Stimulated activated naive CD8-positive, alpha-beta T cell treated with anti-CD3 and anti-CD28 coated beads, Interleukin-15, Interleukin-2, amounts not matched to agents 100 ng/mL and 50 ng/mL, for 24 hours (primary cell): Measurements from ENCODE around the gene MRPS6.
A peak's percentile ranks its signal among the peaks of the same experiment; 100 is the strongest.

Experiments
- H3K27ac Mint-ChIP-seq: one replicate; pipeline ENCODE4 v1.8.0; 2021; ENCODE audit warnings: mild to moderate bottlenecking, mixed read lengths
- H3K27me3 Mint-ChIP-seq: one replicate; pipeline ENCODE4 v1.8.0; 2021; ENCODE audit warnings: mixed read lengths
- H3K36me3 Mint-ChIP-seq: one replicate; pipeline ENCODE4 v1.8.0; 2021; ENCODE audit warnings: low read depth, mixed read lengths
- H3K4me1 Mint-ChIP-seq: one replicate; pipeline ENCODE4 v1.8.0; 2021; ENCODE audit warnings: low read depth, mixed read lengths
- H3K4me3 Mint-ChIP-seq: one replicate; pipeline ENCODE4 v1.8.0; 2021; ENCODE audit warnings: mild to moderate bottlenecking, mixed read lengths
- H3K9me3 Mint-ChIP-seq: one replicate; pipeline ENCODE4 v1.8.0; 2021; ENCODE audit warnings: mixed read lengths

The MRPS6 gene

GRCh38 chr21:34148826-34149558 is 75.6 kb downstream of the MRPS6 start:
- Mint-ChIP-seq H3K9me3 (no peaks in the 10 kb centered on the region), H3K27ac (no peak overlapping the region), H3K4me3 (no peak overlapping the region), H3K36me3 (peaks cover 36% of the 10 kb centered on the region), H3K4me1 (peaks cover 16% of the 10 kb centered on the region), H3K27me3 (no peaks in the 10 kb centered on the region)

DNA sequence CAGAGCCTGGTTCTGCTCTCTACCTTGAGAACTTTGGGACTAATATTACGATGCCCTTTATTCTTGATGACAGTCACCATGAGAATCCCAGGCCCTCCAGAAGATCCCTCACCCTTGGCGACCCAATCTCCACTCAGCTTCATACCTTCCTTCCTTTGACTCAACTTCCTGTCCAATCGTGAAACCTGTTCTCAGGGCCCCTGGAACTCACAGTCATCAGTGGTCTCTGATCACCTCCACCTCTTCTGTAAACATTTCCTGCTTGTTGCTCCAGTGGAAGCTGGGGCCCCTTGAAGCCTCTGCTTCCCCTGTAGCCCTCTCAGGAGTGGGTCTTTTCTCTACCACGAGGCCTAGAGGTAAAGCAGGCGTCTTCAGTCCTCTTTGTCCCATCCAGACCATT is 79.1 kb downstream of the MRPS6 start:
- H3K9me3 Mint-ChIP-seq, result no peaks in the 10 kb centered on the region
- peaks cover 12% of the 10 kb centered on the region for H3K36me3 Mint-ChIP-seq
- peak overlapping the region; percentile 12 for H3K27ac Mint-ChIP-seq
- H3K4me1 Mint-ChIP-seq, result peaks cover 23% of the 10 kb centered on the region
- no peak overlapping the region for H3K4me3 Mint-ChIP-seq
- no peaks in the 10 kb centered on the region for H3K27me3 Mint-ChIP-seq

- no peak overlapping the region for H3K4me3 Mint-ChIP-seq
Measured at GRCh38 chr21:34154878-34155277, 81.5 kb downstream of the MRPS6 start.

DNA sequence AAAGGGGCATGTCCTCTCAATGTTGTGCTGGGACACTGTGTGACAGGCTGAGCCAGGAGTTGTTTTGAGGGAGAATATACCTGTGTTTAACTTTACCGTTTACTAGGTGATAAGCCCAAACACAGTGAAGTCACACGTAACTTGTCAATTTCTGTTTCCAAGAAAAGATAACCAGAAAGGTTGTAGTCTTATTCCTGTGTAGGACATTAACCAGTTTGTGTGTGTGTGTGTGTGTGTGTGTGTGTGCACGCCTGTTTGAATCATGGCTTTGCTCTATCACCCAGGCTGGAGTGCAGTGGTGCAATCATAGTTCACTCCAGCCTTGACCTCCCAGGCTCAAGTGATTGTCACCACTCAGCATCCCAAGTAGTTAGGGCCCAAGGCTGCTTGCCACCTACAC is 83.6 kb downstream of the MRPS6 start:
- Mint-ChIP-seq H3K9me3 (peaks cover 14% of the 10 kb centered on the region), H3K27ac (no peak overlapping the region), H3K4me1 (peaks cover 23% of the 10 kb centered on the region), H3K27me3 (no peaks in the 10 kb centered on the region), H3K36me3 (peaks cover 18% of the 10 kb centered on the region), H3K4me3 (no peak overlapping the region)

More at GRCh38 chr21:34154878-34155277, 81.5 kb downstream of the MRPS6 start:
- peaks cover 23% of the 10 kb centered on the region for H3K4me1 Mint-ChIP-seq
- peak overlapping the region; percentile 26 for H3K27ac Mint-ChIP-seq
- no peaks in the 10 kb centered on the region for H3K27me3 Mint-ChIP-seq
- H3K36me3 Mint-ChIP-seq, result peaks cover 15% of the 10 kb centered on the region
- peaks cover 4% of the 10 kb centered on the region for H3K9me3 Mint-ChIP-seq

DNA sequence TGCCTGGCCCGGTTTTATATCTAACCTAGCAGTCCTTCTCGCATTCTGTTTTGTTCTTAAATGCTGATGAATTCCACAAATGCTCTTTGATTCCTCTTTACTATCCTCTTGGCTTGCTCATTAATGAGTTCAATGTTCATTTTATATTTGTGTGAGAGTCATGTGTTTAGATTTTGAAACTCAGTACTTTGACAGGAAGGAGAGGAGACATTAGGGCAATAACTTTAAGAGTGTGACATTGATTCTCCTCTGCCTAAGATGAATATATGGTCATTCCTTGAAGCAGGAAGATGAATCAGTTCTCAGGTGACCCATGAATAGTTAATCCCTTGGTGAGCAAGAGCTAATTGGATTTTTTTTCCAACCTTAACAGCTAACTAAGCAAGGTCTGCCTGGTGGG is 84.1 kb downstream of the MRPS6 start:
- Mint-ChIP-seq H3K27me3 (no peaks in the 10 kb centered on the region), H3K36me3 (peaks cover 14% of the 10 kb centered on the region), H3K4me1 (peaks cover 20% of the 10 kb centered on the region), H3K4me3 (no peak overlapping the region), H3K27ac (no peak overlapping the region), H3K9me3 (peaks cover 14% of the 10 kb centered on the region)

GRCh38 chr21:34158866-34159835 is 85.8 kb downstream of the MRPS6 start:
- no peak overlapping the region for H3K27ac Mint-ChIP-seq
- no peaks in the 10 kb centered on the region for H3K27me3 Mint-ChIP-seq
- H3K9me3 Mint-ChIP-seq, result peaks cover 23% of the 10 kb centered on the region
- H3K4me3 Mint-ChIP-seq, result no peak overlapping the region
- H3K4me1 Mint-ChIP-seq, result peaks cover 7% of the 10 kb centered on the region
- peaks cover 23% of the 10 kb centered on the region for H3K36me3 Mint-ChIP-seq

GRCh38 chr21:34166468-34166867 is 93.1 kb downstream of the MRPS6 start:
- no peak overlapping the region for H3K4me3 Mint-ChIP-seq
- H3K27me3 Mint-ChIP-seq, result no peaks in the 10 kb centered on the region
- no peaks in the 10 kb centered on the region for H3K4me1 Mint-ChIP-seq
- no peak overlapping the region for H3K27ac Mint-ChIP-seq
- peaks cover 56% of the 10 kb centered on the region for H3K9me3 Mint-ChIP-seq
- peaks cover 70% of the 10 kb centered on the region for H3K36me3 Mint-ChIP-seq

GRCh38 chr21:34170886-34171285 is 97.5 kb downstream of the MRPS6 start:
- H3K4me3 Mint-ChIP-seq, result no peak overlapping the region
- H3K4me1 Mint-ChIP-seq, result no peaks in the 10 kb centered on the region
- peaks cover 68% of the 10 kb centered on the region for H3K9me3 Mint-ChIP-seq
- peaks cover 61% of the 10 kb centered on the region for H3K36me3 Mint-ChIP-seq
- H3K27ac Mint-ChIP-seq, result no peak overlapping the region
- no peaks in the 10 kb centered on the region for H3K27me3 Mint-ChIP-seq

DNA sequence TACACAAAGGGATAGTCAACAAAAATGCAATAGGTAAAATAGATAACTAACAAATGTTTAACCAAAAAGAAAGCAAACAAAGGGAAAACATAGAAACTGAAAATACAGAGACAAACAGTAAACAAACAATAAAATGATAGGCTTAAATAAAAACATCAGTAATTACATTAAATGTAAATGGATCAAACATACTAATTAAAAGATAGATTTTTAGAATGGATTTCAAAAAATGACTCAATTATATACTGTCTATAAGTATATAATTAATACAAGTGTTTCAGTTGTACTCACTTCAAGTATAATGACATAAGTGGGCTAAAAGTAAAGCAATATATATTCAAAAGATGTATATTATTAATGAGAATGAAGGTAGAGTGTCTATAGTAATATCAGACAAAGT is 101.1 kb downstream of the MRPS6 start:
- peaks cover 30% of the 10 kb centered on the region for H3K36me3 Mint-ChIP-seq
- H3K9me3 Mint-ChIP-seq, result peaks cover 45% of the 10 kb centered on the region
- no peak overlapping the region for H3K4me3 Mint-ChIP-seq
- no peaks in the 10 kb centered on the region for H3K4me1 Mint-ChIP-seq
- no peak overlapping the region for H3K27ac Mint-ChIP-seq
- H3K27me3 Mint-ChIP-seq, result no peaks in the 10 kb centered on the region

- H3K27ac Mint-ChIP-seq, result no peak overlapping the region
- H3K4me3 Mint-ChIP-seq, result no peak overlapping the region
- H3K4me1 Mint-ChIP-seq, result no peaks in the 10 kb centered on the region
- H3K9me3 Mint-ChIP-seq, result peaks cover 36% of the 10 kb centered on the region
- no peaks in the 10 kb centered on the region for H3K27me3 Mint-ChIP-seq
- peaks cover 15% of the 10 kb centered on the region for H3K36me3 Mint-ChIP-seq
Measured at GRCh38 chr21:34176448-34176847, 103.1 kb downstream of the MRPS6 start.

DNA sequence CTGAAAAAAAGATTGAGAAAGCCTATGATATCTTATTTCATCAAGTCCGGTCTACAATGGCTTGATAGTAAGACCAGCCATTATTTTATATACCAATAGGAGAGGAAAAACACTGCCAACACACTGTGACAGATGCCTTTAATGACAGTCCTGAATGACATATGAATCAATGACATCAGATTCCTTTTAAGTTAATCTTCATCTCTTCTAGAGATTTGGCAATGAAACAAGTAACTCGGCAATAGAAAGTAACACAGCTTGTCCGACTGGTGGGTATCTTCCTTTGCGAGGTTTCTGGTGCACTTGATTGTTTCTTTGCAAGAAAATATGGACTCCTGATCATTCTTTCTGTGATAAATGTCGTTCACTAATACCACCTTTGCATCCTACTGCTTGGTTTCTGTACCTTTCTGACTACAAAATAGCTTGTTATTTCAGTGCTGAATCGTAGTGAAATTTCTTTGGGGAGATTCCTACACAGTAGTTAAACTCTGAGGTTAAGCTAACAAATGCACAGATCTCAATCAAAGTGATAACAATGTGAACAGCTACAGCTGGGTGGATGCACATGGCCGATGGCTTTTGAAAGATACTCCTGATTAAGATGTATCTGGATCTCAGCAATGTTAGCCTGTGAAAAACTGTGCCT is 104.7 kb downstream of the MRPS6 start:
- Mint-ChIP-seq H3K27ac (no peak overlapping the region), H3K27me3 (no peaks in the 10 kb centered on the region), H3K4me1 (no peaks in the 10 kb centered on the region), H3K4me3 (no peak overlapping the region), H3K9me3 (peaks cover 22% of the 10 kb centered on the region), H3K36me3 (peaks cover 2% of the 10 kb centered on the region)

DNA sequence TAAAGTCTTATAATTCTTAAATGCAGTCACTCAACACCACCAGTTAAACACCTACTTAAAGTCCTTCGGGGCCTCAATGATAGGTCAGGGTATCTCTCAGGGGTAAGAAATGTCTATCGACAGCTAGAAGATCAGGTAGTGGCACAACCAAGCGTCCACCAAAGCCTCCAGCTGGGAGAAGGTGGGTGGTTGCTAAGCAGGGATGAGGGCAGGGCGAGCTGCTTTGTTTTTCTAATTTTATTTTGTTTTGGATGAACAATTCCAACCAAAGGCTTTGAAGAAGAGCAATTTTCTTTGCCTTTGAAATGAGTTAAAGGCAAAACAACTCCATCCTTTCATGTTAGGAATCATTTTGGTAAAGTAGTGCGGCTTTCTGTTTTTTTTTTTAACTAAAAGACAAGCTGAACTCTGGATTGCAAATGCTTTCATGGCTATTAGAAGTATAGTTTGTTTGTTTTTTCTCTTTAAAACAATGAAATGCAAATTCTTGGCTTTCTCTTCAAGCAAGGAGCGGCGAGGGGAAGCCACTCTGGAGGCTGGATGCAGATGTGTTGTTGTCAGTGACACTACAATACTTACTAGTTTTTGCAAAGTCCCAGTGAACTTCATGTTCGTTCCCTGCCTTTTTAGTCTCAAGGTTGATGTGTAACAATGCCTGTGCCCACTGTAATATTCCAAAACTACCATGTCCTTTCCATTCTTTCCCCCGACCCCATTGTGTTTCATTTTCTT is 106.0 kb downstream of the MRPS6 start:
- H3K27ac Mint-ChIP-seq, result no peak overlapping the region
- no peaks in the 10 kb centered on the region for H3K27me3 Mint-ChIP-seq
- H3K4me1 Mint-ChIP-seq, result no peaks in the 10 kb centered on the region
- H3K36me3 Mint-ChIP-seq, result no peaks in the 10 kb centered on the region
- H3K4me3 Mint-ChIP-seq, result no peak overlapping the region
- peaks cover 13% of the 10 kb centered on the region for H3K9me3 Mint-ChIP-seq

GRCh38 chr21:34180407-34180806 is 107.0 kb downstream of the MRPS6 start:
- H3K27me3 Mint-ChIP-seq, result no peaks in the 10 kb centered on the region
- peaks cover 3% of the 10 kb centered on the region for H3K9me3 Mint-ChIP-seq
- no peak overlapping the region for H3K4me3 Mint-ChIP-seq
- no peaks in the 10 kb centered on the region for H3K4me1 Mint-ChIP-seq
- no peak overlapping the region for H3K27ac Mint-ChIP-seq
- H3K36me3 Mint-ChIP-seq, result no peaks in the 10 kb centered on the region

GRCh38 chr21:34180826-34181359 is 107.5 kb downstream of the MRPS6 start:
- H3K27me3 Mint-ChIP-seq, result no peaks in the 10 kb centered on the region
- H3K27ac Mint-ChIP-seq, result no peak overlapping the region
- no peak overlapping the region for H3K4me3 Mint-ChIP-seq
- no peaks in the 10 kb centered on the region for H3K36me3 Mint-ChIP-seq
- H3K9me3 Mint-ChIP-seq, result no peaks in the 10 kb centered on the region
- H3K4me1 Mint-ChIP-seq, result no peaks in the 10 kb centered on the region
